ENCODE results near the gene MXD4. TPM values are rescaled to one million over a fixed set of nuclear protein-coding genes. Genes with fewer than 3 reads are reported as not detected.
"Not testable (repeated sequence)": the region's sequence is repeated elsewhere in the genome, so short reads cannot be mapped to it uniquely, and the experiment has no call there.

The MXD4 gene
- total RNA-seq, 5 donors from 2014 or later (not counting 1 experiment from before 2014, with no cell fraction given), result 57.0 to 125 (median 78.2) TPM

DNA sequence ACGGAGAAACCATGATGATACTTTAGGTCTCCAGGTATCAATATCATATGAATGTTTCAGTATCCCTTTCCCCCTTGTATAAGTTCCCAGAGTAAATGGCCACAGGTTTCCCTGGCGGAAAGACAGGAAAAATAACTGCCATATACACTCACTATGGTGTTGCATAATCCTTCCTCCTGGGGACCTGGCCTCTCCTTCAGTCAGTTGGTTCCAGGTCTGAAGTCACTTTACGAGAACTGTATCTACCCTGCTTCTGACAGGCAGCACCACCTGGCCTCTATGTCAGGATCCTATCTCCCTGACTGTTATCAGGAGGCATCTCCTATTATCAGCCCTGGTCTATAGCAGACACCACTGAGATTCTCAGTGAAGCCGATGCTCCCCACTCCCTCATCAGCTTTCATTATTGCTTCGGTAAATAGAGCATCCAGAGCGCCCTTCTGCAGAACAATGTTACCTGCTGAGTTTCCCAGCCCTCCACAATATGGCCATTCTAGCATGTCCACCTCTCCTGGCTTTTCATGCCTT is 42.6 kb downstream of the MXD4 start:
- ATAC-seq (replicated peaks in 1 of 4), result no peak

DNA sequence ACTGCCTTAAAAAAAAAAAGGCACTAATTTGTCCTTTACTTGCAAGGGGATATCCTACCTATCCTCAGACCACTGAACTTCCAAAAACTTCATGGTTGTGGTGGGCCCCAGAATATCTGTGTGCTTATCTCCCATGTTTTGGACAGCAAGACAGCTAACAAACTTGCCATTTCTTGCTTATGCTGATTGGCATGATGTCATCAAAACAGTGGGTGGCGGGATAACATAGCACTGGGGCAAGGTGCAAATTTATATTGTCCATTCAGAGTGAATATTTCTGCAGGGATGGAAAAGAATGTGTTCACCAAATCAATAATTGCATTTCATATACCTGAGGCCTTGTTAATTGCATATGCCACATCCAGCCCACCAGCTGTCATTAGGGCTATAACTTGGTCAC is 43.5 kb downstream of the MXD4 start:
- POLR2A ChIA-PET, result interaction anchor here in 1 of 2 donors (0.5 kb wide), 1 partner anchor 204 kb away, joined by 3 read pairs; no protein-coding TSS in a partner anchor
- Histone ChIP-seq H3K27me3 (replicated peaks in 1 of 2; ENCODE audit: control insufficient read depth in 2 of 2, extremely low read depth in 1 of 2, insufficient read depth in 2 of 2, low read length in 1 of 2) (no peaks in the 10 kb centered on the region), H3K4me1 (ENCODE audit: control insufficient read depth in 1 of 2, extremely low read depth in 1 of 2, insufficient read depth in 2 of 2, low read length in 2 of 2) (peaks cover 0 to 9% of the 10 kb centered on the region in 2 experiments), H3K9me3 (no peaks in the 10 kb centered on the region), H3K27ac (ENCODE audit: low read length) (no peak overlapping the region), H3K4me3 (ENCODE audit: control insufficient read depth in 1 of 2, extremely low read depth in 1 of 2, low read length in 1 of 2) (no peak overlapping the region), H3K36me3 (ENCODE audit: control insufficient read depth in 2 of 2, extremely low read depth in 1 of 2, insufficient read depth in 1 of 2, low read length in 1 of 2) (peaks cover 3 to 6% of the 10 kb centered on the region in 2 donors)
- CTCF ChIA-PET, result interaction anchor here (0.6 to 1.1 kb wide), 4 partner anchors 22 to 838 kb away, joined by 3 to 6 read pairs (median 3); no protein-coding TSS in a partner anchor
- H3K4me3 Mint-ChIP-seq, result no peak overlapping the region
- DNase-seq, result no peak
- H3K9me3 Mint-ChIP-seq, result no peaks in the 10 kb centered on the region
- no peaks in the 10 kb centered on the region for H3K27me3 Mint-ChIP-seq
- H3K4me1 Mint-ChIP-seq, result peaks cover 6% of the 10 kb centered on the region in 3 donors
- peaks cover 6% of the 10 kb centered on the region for H3K36me3 Mint-ChIP-seq
- no peak overlapping the region for H3K27ac Mint-ChIP-seq
- no CpG with 5 or more reads among the region's 1 CpG for WGBS (ENCODE audit: insufficient coverage)
- no peak for ATAC-seq (replicated peaks in 1 of 4)

More for the DNA sequence above, 42.6 kb downstream of the MXD4 start:
- Histone ChIP-seq H3K9me3 (no peaks in the 10 kb centered on the region), H3K27ac (ENCODE audit: low read length) (no peak overlapping the region), H3K27me3 (replicated peaks in 1 of 2; ENCODE audit: control insufficient read depth in 2 of 2, extremely low read depth in 1 of 2, insufficient read depth in 2 of 2, low read length in 1 of 2) (no peaks in the 10 kb centered on the region), H3K4me3 (ENCODE audit: control insufficient read depth in 1 of 2, extremely low read depth in 1 of 2, low read length in 1 of 2) (no peak overlapping the region), H3K36me3 (ENCODE audit: control insufficient read depth in 2 of 2, extremely low read depth in 1 of 2, insufficient read depth in 1 of 2, low read length in 1 of 2) (peaks cover 3 to 9% of the 10 kb centered on the region in 2 donors), H3K4me1 (ENCODE audit: control insufficient read depth in 1 of 2, extremely low read depth in 1 of 2, insufficient read depth in 2 of 2, low read length in 2 of 2) (peaks cover 0 to 9% of the 10 kb centered on the region in 2 experiments)
- Mint-ChIP-seq H3K4me3 (no peak overlapping the region), H3K27me3 (no peaks in the 10 kb centered on the region), H3K36me3 (peaks cover 7% of the 10 kb centered on the region), H3K4me1 (peaks cover 6% of the 10 kb centered on the region in 3 donors), H3K9me3 (no peaks in the 10 kb centered on the region), H3K27ac (no peak overlapping the region)
- ChIA-PET POLR2A (interaction anchor here in 1 of 2 donors (0.5 kb wide), 1 partner anchor 203 kb away, joined by 3 read pairs; no protein-coding TSS in a partner anchor), CTCF (interaction anchor here (0.6 to 2.3 kb wide), 20 partner anchors 13 to 286 kb away, joined by 3 to 12 read pairs (median 4); partner anchors contain the start of genes CFAP99 (in 1 of the 2), HAUS3 (in 1 of the 2), MXD4 (in 1 of the 2) and POLN (in 1 of the 2))
- 95% methylated on average over 4 of the region's 6 CpGs for WGBS (ENCODE audit: insufficient coverage)
- DNase-seq, result no peak

GRCh38 chr4:2217726-2218125 is 44.2 kb downstream of the MXD4 start:
- no peak overlapping the region for H3K27ac ChIP-seq (ENCODE audit: low read length)
- H3K4me3 ChIP-seq (ENCODE audit: control insufficient read depth in 1 of 2, extremely low read depth in 1 of 2, low read length in 1 of 2), result no peak overlapping the region
- Mint-ChIP-seq H3K27me3 (no peaks in the 10 kb centered on the region), H3K4me3 (no peak overlapping the region), H3K4me1 (peaks cover 6% of the 10 kb centered on the region in 3 donors), H3K27ac (no peak overlapping the region), H3K36me3 (peaks cover 2% of the 10 kb centered on the region), H3K9me3 (no peaks in the 10 kb centered on the region)
- no peak for DNase-seq
- WGBS (ENCODE audit: insufficient coverage), result no CpG with 5 or more reads among the region's 3 CpGs
- peaks cover 0 to under 1% of the 10 kb centered on the region in 2 donors for H3K36me3 ChIP-seq (ENCODE audit: control insufficient read depth in 2 of 2, extremely low read depth in 1 of 2, insufficient read depth in 1 of 2, low read length in 1 of 2)
- peaks cover 0 to 9% of the 10 kb centered on the region in 2 experiments for H3K4me1 ChIP-seq (ENCODE audit: control insufficient read depth in 1 of 2, extremely low read depth in 1 of 2, insufficient read depth in 2 of 2, low read length in 2 of 2)
- CTCF ChIA-PET, result interaction anchor here in 1 of 2 donors (1.1 kb wide), 1 partner anchor 23 kb away, joined by 3 read pairs; no protein-coding TSS in a partner anchor
- no peaks in the 10 kb centered on the region for H3K9me3 ChIP-seq
- H3K27me3 ChIP-seq (replicated peaks in 1 of 2; ENCODE audit: control insufficient read depth in 2 of 2, extremely low read depth in 1 of 2, insufficient read depth in 2 of 2, low read length in 1 of 2), result no peaks in the 10 kb centered on the region
- POLR2A ChIA-PET, result no interaction called here
- ATAC-seq (replicated peaks in 1 of 4), result no peak

DNA sequence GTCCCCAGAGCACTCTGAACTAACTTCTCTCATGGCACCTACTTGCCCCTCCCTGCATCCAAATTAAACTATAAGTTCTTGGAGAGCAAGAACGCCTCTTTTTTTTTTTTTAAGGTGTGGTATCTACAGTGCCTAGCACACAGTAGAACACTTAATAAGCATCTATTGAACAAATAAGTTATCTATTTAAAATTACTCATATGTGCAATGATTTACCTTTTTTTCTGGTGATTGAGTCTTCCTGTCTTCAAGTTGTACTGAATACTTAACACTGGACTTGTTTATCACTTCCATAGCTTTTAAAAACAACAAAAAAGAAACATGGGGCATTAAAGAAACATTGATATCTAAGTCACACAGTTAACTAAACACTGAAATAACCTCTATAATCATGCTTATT is 49.1 kb downstream of the MXD4 start:
- H3K4me3 Mint-ChIP-seq, result no peak overlapping the region
- H3K4me3 ChIP-seq (ENCODE audit: control insufficient read depth in 1 of 2, extremely low read depth in 1 of 2, low read length in 1 of 2), result no peak overlapping the region
- no CpG with 5 or more reads among the region's 1 CpG for WGBS (ENCODE audit: insufficient coverage)
- H3K36me3 Mint-ChIP-seq, result no peaks in the 10 kb centered on the region
- H3K27ac Mint-ChIP-seq, result no peak overlapping the region
- no peak for ATAC-seq (replicated peaks in 1 of 4)
- H3K36me3 ChIP-seq (ENCODE audit: control insufficient read depth in 2 of 2, extremely low read depth in 1 of 2, insufficient read depth in 1 of 2, low read length in 1 of 2), result no peaks in the 10 kb centered on the region
- H3K4me1 ChIP-seq (ENCODE audit: control insufficient read depth in 1 of 2, extremely low read depth in 1 of 2, insufficient read depth in 2 of 2, low read length in 2 of 2), result no peaks in the 10 kb centered on the region
- H3K4me1 Mint-ChIP-seq, result no peaks in the 10 kb centered on the region
- no peak overlapping the region for H3K27ac ChIP-seq (ENCODE audit: low read length)
- H3K27me3 ChIP-seq (replicated peaks in 1 of 2; ENCODE audit: control insufficient read depth in 2 of 2, extremely low read depth in 1 of 2, insufficient read depth in 2 of 2, low read length in 1 of 2), result no peaks in the 10 kb centered on the region
- H3K9me3 Mint-ChIP-seq, result no peaks in the 10 kb centered on the region
- H3K9me3 ChIP-seq, result no peaks in the 10 kb centered on the region
- ChIA-PET CTCF (no interaction called here), POLR2A (no interaction called here)
- no peak for DNase-seq
- no peaks in the 10 kb centered on the region for H3K27me3 Mint-ChIP-seq

DNA sequence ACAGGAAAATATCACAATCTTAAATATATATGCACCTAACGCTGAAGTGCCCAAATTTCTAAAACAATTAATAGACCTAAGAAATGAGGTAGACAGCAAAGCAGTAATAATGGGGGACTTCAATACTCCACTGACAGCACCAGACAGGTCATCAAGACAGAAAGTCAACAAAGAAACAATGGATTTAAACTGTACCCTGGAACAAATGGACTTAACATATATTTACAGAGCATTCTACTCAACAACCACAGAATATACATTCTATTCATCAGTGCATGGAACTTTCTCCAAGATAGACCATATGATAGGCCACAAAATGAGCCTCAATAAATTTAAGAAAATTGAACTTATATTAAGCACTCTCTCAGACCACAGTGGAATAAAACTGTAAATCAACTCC is 59.1 kb downstream of the MXD4 start:
- H3K9me3 ChIP-seq; H3K4me1 Mint-ChIP-seq; CTCF ChIA-PET; ATAC-seq (replicated peaks in 1 of 4); H3K27ac ChIP-seq (ENCODE audit: low read length); H3K4me3 ChIP-seq (ENCODE audit: control insufficient read depth in 1 of 2, extremely low read depth in 1 of 2, low read length in 1 of 2); H3K36me3 ChIP-seq (ENCODE audit: control insufficient read depth in 2 of 2, extremely low read depth in 1 of 2, insufficient read depth in 1 of 2, low read length in 1 of 2); H3K4me1 ChIP-seq (ENCODE audit: control insufficient read depth in 1 of 2, extremely low read depth in 1 of 2, insufficient read depth in 2 of 2, low read length in 2 of 2); H3K4me3 Mint-ChIP-seq; H3K27me3 Mint-ChIP-seq; H3K27ac Mint-ChIP-seq; H3K27me3 ChIP-seq (replicated peaks in 1 of 2; ENCODE audit: control insufficient read depth in 2 of 2, extremely low read depth in 1 of 2, insufficient read depth in 2 of 2, low read length in 1 of 2); POLR2A ChIA-PET; H3K9me3 Mint-ChIP-seq; H3K36me3 Mint-ChIP-seq; DNase-seq: not testable (repeated sequence)
- no CpG with 5 or more reads among the region's 1 CpG for WGBS (ENCODE audit: insufficient coverage)

Other genes with a start within 250 kb of the MXD4 start
- gene NAT8L, start 202.8 kb downstream of the MXD4 start, total RNA-seq, result under 1 TPM in 4 of 5 donors, not detected in 1; 0.06 to 0.35 (median 0.11) TPM
- gene HAUS3, start 20.0 kb downstream of the MXD4 start, total RNA-seq, result 10 to 100 TPM; 29.3 to 94.0 (median 31.2) TPM
- 1 to 10 TPM; 2.5 to 3.7 (median 2.7) TPM for gene POLN, start 20.0 kb downstream of the MXD4 start, total RNA-seq
- gene ZFYVE28, start 156.5 kb upstream of the MXD4 start, total RNA-seq, result 10 to 100 TPM; 33.4 to 56.2 (median 45.4) TPM
- under 1 TPM in 3 of 5 donors, not detected in 2; 0.09 to 0.20 (median 0.13) TPM for gene CFAP99, start 156.8 kb upstream of the MXD4 start, total RNA-seq
- gene RNF4, start 207.0 kb upstream of the MXD4 start, total RNA-seq, result 100 to 1,000 TPM in 4 of 5 donors, 10 to 100 TPM in 1; 89.2 to 107 (median 104) TPM